Breast epithelium (tissue), 4 donors: ENCODE results near the gene TRPM2. TPM values are rescaled to one million over a fixed set of nuclear protein-coding genes. Genes with fewer than 3 reads are reported as not detected.

ENCODE experiments used
- DNase-seq, 2 donors: peaks; one replicate each; pipeline ENCODE4 v3.0.0-alpha.2; 2019; ENCODE audit warnings: low spot score in 2 of 2
- H3K27ac ChIP-seq, 2 donors: fragments of 200-600 bp; sonication (generic) in 1 of 2; one replicate each; pipeline ENCODE4 v1.5.1; 2016 to 2019; ENCODE audit warnings: mild to moderate bottlenecking in 1 of 2
- H3K27me3 ChIP-seq, 2 donors: fragments of 200-600 bp; sonication (generic) in 1 of 2; one replicate each; pipeline versions ENCODE4 v1.5.1 to v1.6.0; 2017 to 2019; ENCODE audit warnings: control low read depth in 1 of 2, mild to moderate bottlenecking in 1 of 2
- H3K36me3 ChIP-seq: fragments of 200-600 bp; one replicate; pipeline ENCODE4 v1.5.1; 2019
- H3K4me1 ChIP-seq, 2 donors: fragments of 200-600 bp; sonication (generic); one replicate each; pipeline ENCODE4 v1.5.1; 2016 to 2019; ENCODE audit warnings: control low read depth in 1 of 2
- H3K4me3 ChIP-seq, 3 donors: fragments of 200-600 bp; sonication (generic); 1 replicate in 2 of 3; 2 replicates in 1 of 3; pipeline ENCODE4 v1.5.1; 2016 to 2019; ENCODE audit warnings: mild to moderate bottlenecking in 3 of 3, moderate library complexity in 2 of 3
- H3K9me3 ChIP-seq, 2 donors: fragments of 200-600 bp; sonication (generic) in 1 of 2; one replicate each; pipeline ENCODE4 v1.5.1; 2016 to 2019; ENCODE audit warnings: control low read depth in 1 of 2
- CTCF ChIP-seq, 3 donors: fragments of 450-650 bp; IDR thresholded peaks; one replicate each; pipeline ENCODE4 v1.5.1; 2016 to 2017; ENCODE audit warnings: antibody characterized with exemption in 3 of 3, mild to moderate bottlenecking in 3 of 3, moderate library complexity in 3 of 3
- POLR2A ChIP-seq: fragments of 450-650 bp; IDR thresholded peaks from one replicate; pipeline ENCODE4 v1.6.1; 2016; ENCODE audit warnings: antibody characterized with exemption, mild to moderate bottlenecking, moderate library complexity
- POLR2AphosphoS5 ChIP-seq, 3 donors: sonication (generic); formaldehyde crosslinking; IDR thresholded peaks; one replicate each; pipeline ENCODE4 v1.6.1; 2017; ENCODE audit warnings: antibody characterized with exemption in 3 of 3
- intact Hi-C: fragments of 100-400 bp; cut with DNase I; formaldehyde crosslinking; loops from one replicate; pipeline ENCODE4 v1.15.1; 2023; ENCODE audit warnings: low total_unique reads
- total RNA-seq, 3 donors: library from RNA; depleted of rRNA; stranded (reverse); fragments of >200 nt; gene quantifications; one replicate each; pipeline ENCODE4 v1.1.0, GENCODE V29; 2016

TRPM2 gene
- total RNA-seq, 3 donors from 2014 or later, result 4.3 to 7.9 (median 7.2) TPM

- Histone ChIP-seq H3K27me3 (peaks cover 0 to 21% of the 10 kb centered on the region in 2 donors), H3K9me3 (peaks cover 5 to 16% of the 10 kb centered on the region in 2 donors), H3K4me1 (no peaks in the 10 kb centered on the region), H3K4me3 (no peak overlapping the region), H3K36me3 (no peaks in the 10 kb centered on the region), H3K27ac (no peak overlapping the region)
- no peak for DNase-seq
- TF ChIP-seq POLR2A (no peak), CTCF (IDR thresholded peaks at IDR 0.05) (no peak), POLR2AphosphoS5 (IDR thresholded peaks at IDR 0.05) (no peak)
- intact Hi-C loops, result no loop called here
Measured at GRCh38 chr21:44429894-44430293, 76.5 kb downstream of the TRPM2 start.

GRCh38 chr21:44431300-44431699 is 77.9 kb downstream of the TRPM2 start:
- Histone ChIP-seq H3K27ac (no peak overlapping the region), H3K9me3 (peaks cover 5 to 16% of the 10 kb centered on the region in 2 donors), H3K4me3 (no peak overlapping the region), H3K36me3 (no peaks in the 10 kb centered on the region), H3K27me3 (peaks cover 0 to 11% of the 10 kb centered on the region in 2 donors), H3K4me1 (no peaks in the 10 kb centered on the region)
- TF ChIP-seq POLR2AphosphoS5 (IDR thresholded peaks at IDR 0.05), result no peak
- no peak for TF ChIP-seq POLR2A
- TF ChIP-seq CTCF (IDR thresholded peaks at IDR 0.05), result no peak
- intact Hi-C loops, result no loop called here
- DNase-seq, result peak in 1 of 2 donors; percentile 5

GRCh38 chr21:44432841-44433790 is 79.7 kb downstream of the TRPM2 start:
- TF ChIP-seq POLR2AphosphoS5 (IDR thresholded peaks at IDR 0.05), result no peak
- TF ChIP-seq POLR2A, result no peak
- no peak for TF ChIP-seq CTCF (IDR thresholded peaks at IDR 0.05)
- DNase-seq, result peak in 1 of 2 donors; percentile 50
- Histone ChIP-seq H3K27me3 (peaks cover 0 to 4% of the 10 kb centered on the region in 2 donors), H3K36me3 (no peaks in the 10 kb centered on the region), H3K4me1 (no peaks in the 10 kb centered on the region), H3K4me3 (no peak overlapping the region), H3K9me3 (peaks cover 5 to 16% of the 10 kb centered on the region in 2 donors), H3K27ac (no peak overlapping the region)
- intact Hi-C loops, result no loop called here

GRCh38 chr21:44433791-44434567 is 80.6 kb downstream of the TRPM2 start:
- Histone ChIP-seq H3K27me3 (peaks cover 0 to 4% of the 10 kb centered on the region in 2 donors), H3K36me3 (no peaks in the 10 kb centered on the region), H3K9me3 (peaks cover 5 to 10% of the 10 kb centered on the region in 2 donors), H3K4me1 (no peaks in the 10 kb centered on the region), H3K4me3 (no peak overlapping the region), H3K27ac (no peak overlapping the region)
- intact Hi-C loops, result no loop called here
- TF ChIP-seq CTCF (IDR thresholded peaks at IDR 0.05) (no peak), POLR2A (no peak), POLR2AphosphoS5 (IDR thresholded peaks at IDR 0.05) (no peak)
- DNase-seq, result peak in 1 of 2 donors; percentile 49
